ENCODE data around the gene HACD1. TPM values are rescaled to one million over a fixed set of nuclear protein-coding genes. Genes with fewer than 3 reads are reported as not detected.

Gene HACD1
- total and polyA plus RNA-seq, 2 donors (not counting 1 experiment from before 2014, with no cell fraction given), result 37.7 to 53.4 TPM

GRCh38 chr10:17644485-17644943, 27.3 kb upstream of the HACD1 start:
- Histone ChIP-seq H4K20me1 (ENCODE audit: control insufficient read depth, extremely low read depth, insufficient read depth, low read length) (no peaks in the 10 kb centered on the region), H3K79me2 (ENCODE audit: control insufficient read depth, insufficient read depth, low read length) (peaks cover 67% of the 10 kb centered on the region), H3K4me1 (ENCODE audit: control insufficient read depth, extremely low read depth, insufficient read depth, low read length) (peaks cover 3% of the 10 kb centered on the region), H2AFZ (ENCODE audit: low read length) (peak overlapping the region; percentile 91), H3K9me3 (ENCODE audit: control insufficient read depth, insufficient read depth, low read depth, low read length) (no peaks in the 10 kb centered on the region), H3K27ac (ENCODE audit: insufficient read depth, low read length) (peak overlapping the region; percentile 98), H3K9ac (ENCODE audit: insufficient read depth, low read length) (peak overlapping the region; percentile 93), H3K36me3 (ENCODE audit: control insufficient read depth, insufficient read depth, low read length) (no peaks in the 10 kb centered on the region), H3K4me2 (ENCODE audit: extremely low read depth, insufficient read depth, low read length) (peak overlapping the region; percentile 92), H3K27me3 (ENCODE audit: control insufficient read depth, insufficient read depth, low read length) (no peaks in the 10 kb centered on the region), H3K4me3 (replicated peaks in 1 of 4; ENCODE audit: control extremely low read depth in 1 of 4, insufficient read depth in 1 of 4, low read depth in 3 of 4, low read length in 4 of 4) (peak overlapping the region; percentile 82 to 100 (median 95))
- DNase-seq (ENCODE audit: low read depth in 2 of 2), result peak in 1 of 2 donors; percentile 55
- TF ChIP-seq EZH2 (IDR thresholded peaks at IDR 0.05; ENCODE audit: low read length, missing control alignments) (no peak), CTCF (conservative IDR thresholded peaks at IDR 0.05 in 1 of 2, IDR thresholded peaks at IDR 0.05 in 1 of 2; ENCODE audit: low read depth in 1 of 2, low read length in 2 of 2) (no peak)

GRCh38 chr10:17643755-17644484, 26.7 kb upstream of the HACD1 start, which contains the start of gene STAM:
Gene STAM (plus strand): TSS chr10:17644151. CDS start chr10:17644340, 189 bp downstream.
- Histone ChIP-seq H3K9me3 (ENCODE audit: control insufficient read depth, insufficient read depth, low read depth, low read length) (no peaks in the 10 kb centered on the region), H3K27me3 (ENCODE audit: control insufficient read depth, insufficient read depth, low read length) (no peaks in the 10 kb centered on the region), H4K20me1 (ENCODE audit: control insufficient read depth, extremely low read depth, insufficient read depth, low read length) (no peaks in the 10 kb centered on the region), H2AFZ (ENCODE audit: low read length) (peak within 1 kb of the TSS; percentile 91), H3K27ac (ENCODE audit: insufficient read depth, low read length) (peak within 1 kb of the TSS; percentile 98), H3K4me3 (replicated peaks in 1 of 4; ENCODE audit: control extremely low read depth in 1 of 4, insufficient read depth in 1 of 4, low read depth in 3 of 4, low read length in 4 of 4) (peak within 1 kb of the TSS; percentile 82 to 100 (median 95)), H3K36me3 (ENCODE audit: control insufficient read depth, insufficient read depth, low read length) (no peaks in the 10 kb centered on the region), H3K79me2 (ENCODE audit: control insufficient read depth, insufficient read depth, low read length) (peaks cover 61% of the 10 kb centered on the region), H3K9ac (ENCODE audit: insufficient read depth, low read length) (peak within 1 kb of the TSS; percentile 93), H3K4me1 (ENCODE audit: control insufficient read depth, extremely low read depth, insufficient read depth, low read length) (peaks cover 3% of the 10 kb centered on the region), H3K4me2 (ENCODE audit: extremely low read depth, insufficient read depth, low read length) (peak within 1 kb of the TSS; percentile 92)
- no peak for TF ChIP-seq EZH2 (IDR thresholded peaks at IDR 0.05; ENCODE audit: low read length, missing control alignments)
- no peak for TF ChIP-seq CTCF (conservative IDR thresholded peaks at IDR 0.05 in 1 of 2, IDR thresholded peaks at IDR 0.05 in 1 of 2; ENCODE audit: low read depth in 1 of 2, low read length in 2 of 2)
- peak; percentile 92 to 94 for DNase-seq (ENCODE audit: low read depth in 2 of 2)

GRCh38 chr10:17643339-17643754, 26.2 kb upstream of the HACD1 start:
- Histone ChIP-seq H3K4me1 (ENCODE audit: control insufficient read depth, extremely low read depth, insufficient read depth, low read length) (peaks cover 3% of the 10 kb centered on the region), H3K79me2 (ENCODE audit: control insufficient read depth, insufficient read depth, low read length) (peaks cover 55% of the 10 kb centered on the region), H3K9me3 (ENCODE audit: control insufficient read depth, insufficient read depth, low read depth, low read length) (no peaks in the 10 kb centered on the region), H3K4me2 (ENCODE audit: extremely low read depth, insufficient read depth, low read length) (peak overlapping the region; percentile 74), H3K4me3 (replicated peaks in 1 of 4; ENCODE audit: control extremely low read depth in 1 of 4, insufficient read depth in 1 of 4, low read depth in 3 of 4, low read length in 4 of 4) (peak overlapping the region; percentile 82 to 100 (median 95)), H3K27me3 (ENCODE audit: control insufficient read depth, insufficient read depth, low read length) (no peaks in the 10 kb centered on the region), H3K9ac (ENCODE audit: insufficient read depth, low read length) (peak overlapping the region; percentile 93), H2AFZ (ENCODE audit: low read length) (peak overlapping the region; percentile 71), H3K36me3 (ENCODE audit: control insufficient read depth, insufficient read depth, low read length) (no peaks in the 10 kb centered on the region), H3K27ac (ENCODE audit: insufficient read depth, low read length) (peak overlapping the region; percentile 98), H4K20me1 (ENCODE audit: control insufficient read depth, extremely low read depth, insufficient read depth, low read length) (no peaks in the 10 kb centered on the region)
- TF ChIP-seq EZH2 (IDR thresholded peaks at IDR 0.05; ENCODE audit: low read length, missing control alignments) (no peak), CTCF (conservative IDR thresholded peaks at IDR 0.05 in 1 of 2, IDR thresholded peaks at IDR 0.05 in 1 of 2; ENCODE audit: low read depth in 1 of 2, low read length in 2 of 2) (no peak)
- DNase-seq (ENCODE audit: low read depth in 2 of 2), result peak in 1 of 2 donors; percentile 84

Data from fibroblast of lung (primary cell).